ENCODE measurements around the gene ENTPD6.

The ENTPD6 gene

GRCh38 chr20:25198663-25199383, 3.3 kb downstream of the ENTPD6 start:
- no peak overlapping the region for H3K4me3 ChIP-seq (ENCODE audit: low read length)
- H3K79me2 ChIP-seq (ENCODE audit: control insufficient read depth, low read length): peaks cover 62% of the 10 kb centered on the region
- H3K4me1 ChIP-seq (ENCODE audit: control insufficient read depth, low read length): peaks cover 26% of the 10 kb centered on the region
- H3K27ac ChIP-seq (ENCODE audit: low read depth, low read length): no peak overlapping the region
- H4K20me1 ChIP-seq (ENCODE audit: control insufficient read depth, insufficient read depth, low read depth, low read length): no peaks in the 10 kb centered on the region
- peaks cover 3% of the 10 kb centered on the region; the same call in 1 of the 2 replicates for H3K36me3 ChIP-seq (ENCODE audit: control insufficient read depth, low read length)
- no peak overlapping the region for H3K4me2 ChIP-seq (ENCODE audit: low read length)
- H3F3A ChIP-seq (ENCODE audit: control insufficient read depth, insufficient read depth): peaks cover under 1% of the 10 kb centered on the region; the same call in 1 of the 2 replicates
- no peaks in the 10 kb centered on the region for H3K9me2 ChIP-seq (replicated peaks; ENCODE audit: control insufficient read depth, low read length)
- H3K9me3 ChIP-seq (ENCODE audit: control insufficient read depth, insufficient read depth, low read length): no peaks in the 10 kb centered on the region
- H3K27me3 ChIP-seq (ENCODE audit: control insufficient read depth, low read length): peaks cover 3% of the 10 kb centered on the region; the same call in 1 of the 2 replicates
- no peak for TF ChIP-seq EZH2phosphoT487 (IDR thresholded peaks at IDR 0.05; ENCODE audit: borderline replicate concordance, low read length)
- TF ChIP-seq CTCF (IDR thresholded peaks at IDR 0.05; ENCODE audit: low read depth, low read length, poor library complexity, severe bottlenecking): no peak

- Histone ChIP-seq H3K4me3 (ENCODE audit: low read length) (no peak overlapping the region), H3K36me3 (ENCODE audit: control insufficient read depth, low read length) (peaks cover 3% of the 10 kb centered on the region; the same call in 1 of the 2 replicates), H3K9me3 (ENCODE audit: control insufficient read depth, insufficient read depth, low read length) (no peaks in the 10 kb centered on the region), H3F3A (ENCODE audit: control insufficient read depth, insufficient read depth) (no peaks in the 10 kb centered on the region; the same call in 1 of the 2 replicates), H4K20me1 (ENCODE audit: control insufficient read depth, insufficient read depth, low read depth, low read length) (no peaks in the 10 kb centered on the region), H3K9me2 (replicated peaks; ENCODE audit: control insufficient read depth, low read length) (no peaks in the 10 kb centered on the region), H3K79me2 (ENCODE audit: control insufficient read depth, low read length) (peaks cover 69% of the 10 kb centered on the region), H3K4me2 (ENCODE audit: low read length) (no peak overlapping the region), H3K27me3 (ENCODE audit: control insufficient read depth, low read length) (peaks cover 3% of the 10 kb centered on the region; the same call in 1 of the 2 replicates), H3K27ac (ENCODE audit: low read depth, low read length) (no peak overlapping the region), H3K4me1 (ENCODE audit: control insufficient read depth, low read length) (peaks cover 28% of the 10 kb centered on the region)
- TF ChIP-seq CTCF (IDR thresholded peaks at IDR 0.05; ENCODE audit: low read depth, low read length, poor library complexity, severe bottlenecking): no peak
- no peak for TF ChIP-seq EZH2phosphoT487 (IDR thresholded peaks at IDR 0.05; ENCODE audit: borderline replicate concordance, low read length)
Measured at GRCh38 chr20:25199473-25200260, 4.2 kb downstream of the ENTPD6 start.

GRCh38 chr20:25203089-25203488, 7.6 kb downstream of the ENTPD6 start:
- no peak for TF ChIP-seq EZH2phosphoT487 (IDR thresholded peaks at IDR 0.05; ENCODE audit: borderline replicate concordance, low read length)
- TF ChIP-seq CTCF (IDR thresholded peaks at IDR 0.05; ENCODE audit: low read depth, low read length, poor library complexity, severe bottlenecking): no peak
- Histone ChIP-seq H3K9me2 (replicated peaks; ENCODE audit: control insufficient read depth, low read length) (no peaks in the 10 kb centered on the region), H3K79me2 (ENCODE audit: control insufficient read depth, low read length) (peaks cover 51% of the 10 kb centered on the region), H3K4me2 (ENCODE audit: low read length) (no peak overlapping the region), H3K27me3 (ENCODE audit: control insufficient read depth, low read length) (no peaks in the 10 kb centered on the region), H4K20me1 (ENCODE audit: control insufficient read depth, insufficient read depth, low read depth, low read length) (no peaks in the 10 kb centered on the region), H3F3A (ENCODE audit: control insufficient read depth, insufficient read depth) (no peaks in the 10 kb centered on the region), H3K9me3 (ENCODE audit: control insufficient read depth, insufficient read depth, low read length) (no peaks in the 10 kb centered on the region), H3K27ac (ENCODE audit: low read depth, low read length) (no peak overlapping the region), H3K4me1 (ENCODE audit: control insufficient read depth, low read length) (peaks cover 7% of the 10 kb centered on the region), H3K4me3 (ENCODE audit: low read length) (no peak overlapping the region), H3K36me3 (ENCODE audit: control insufficient read depth, low read length) (no peaks in the 10 kb centered on the region)

Measured in DOHH2 (cell line).